GM20431 (cell line): ENCODE data around the gene CYP11A1.

Experiments
- in situ Hi-C: fragments of 300-500 bp; cut with MseI, MboI; formaldehyde crosslinking; loops from one replicate; pipeline ENCODE4 v1.15.0; 2020; ENCODE audit warnings: low sequenced_read_pairs; ENCODE audit not compliant: unreplicated experiment

The CYP11A1 gene

GRCh38 chr15:74290645-74291044 lies 76.8 kb downstream of the CYP11A1 start:
- in situ Hi-C loops, result no loop called here

GRCh38 chr15:74289671-74290070 lies 77.8 kb downstream of the CYP11A1 start:
- in situ Hi-C loops, result no loop called here
